Measurements from ENCODE around the gene ESYT2. TPM values are rescaled to one million over a fixed set of nuclear protein-coding genes. Genes with fewer than 3 reads are reported as not detected.

The ESYT2 gene
- total RNA-seq, 2 donors from 2014 or later, result 145 to 181 TPM

GRCh38 chr7:158689488-158689887 is 139.8 kb downstream of the ESYT2 start:
- no peak for DNase-seq (ENCODE audit: low spot score)
- intact Hi-C loops (cut with DNase I), result no loop called here

GRCh38 chr7:158687406-158687805 is 141.9 kb downstream of the ESYT2 start:
- intact Hi-C loops (cut with DNase I), result no loop called here
- no peak for DNase-seq (ENCODE audit: low spot score)

GRCh38 chr7:158685693-158686092 is 143.6 kb downstream of the ESYT2 start:
- DNase-seq (ENCODE audit: low spot score), result no peak
- intact Hi-C loops (cut with DNase I), result no loop called here

- intact Hi-C loops (cut with DNase I), result no loop called here
- DNase-seq (ENCODE audit: low spot score), result no peak
These were observed 145.0 kb downstream of the ESYT2 start for GRCh38 chr7:158684329-158684728.

- intact Hi-C loops (cut with DNase I), result no loop called here
- no peak for DNase-seq (ENCODE audit: low spot score)
These were observed 145.8 kb downstream of the ESYT2 start for GRCh38 chr7:158683541-158683940.

- intact Hi-C loops (cut with DNase I), result no loop called here
- no peak for DNase-seq (ENCODE audit: low spot score)
These were observed 146.9 kb downstream of the ESYT2 start for GRCh38 chr7:158682456-158682855.

Other genes with a start within 250 kb of the ESYT2 start
- 1 to 10 TPM; 1.6 to 2.8 TPM for gene PTPRN2, start 241.7 kb downstream of the ESYT2 start, total RNA-seq
- 1 to 10 TPM; 6.4 to 8.4 TPM for gene NCAPG2, start 124.7 kb downstream of the ESYT2 start, total RNA-seq
- gene DYNC2I1, start 27.0 kb upstream of the ESYT2 start, total RNA-seq, result 10 to 100 TPM; 21.7 to 29.9 TPM

Measured in posterior vena cava (tissue), 2 donors.